Inflammatory macrophage treated with lipopolysaccharide for 4 hours (primary cell): ENCODE measurements around the gene MTX3.
A peak's percentile ranks its signal among the peaks of the same experiment; 100 is the strongest.

ENCODE experiments used
- DNase-seq: peaks from one replicate; pipeline ENCODE4 v3.0.0-alpha.2; 2020

The MTX3 gene

DNA sequence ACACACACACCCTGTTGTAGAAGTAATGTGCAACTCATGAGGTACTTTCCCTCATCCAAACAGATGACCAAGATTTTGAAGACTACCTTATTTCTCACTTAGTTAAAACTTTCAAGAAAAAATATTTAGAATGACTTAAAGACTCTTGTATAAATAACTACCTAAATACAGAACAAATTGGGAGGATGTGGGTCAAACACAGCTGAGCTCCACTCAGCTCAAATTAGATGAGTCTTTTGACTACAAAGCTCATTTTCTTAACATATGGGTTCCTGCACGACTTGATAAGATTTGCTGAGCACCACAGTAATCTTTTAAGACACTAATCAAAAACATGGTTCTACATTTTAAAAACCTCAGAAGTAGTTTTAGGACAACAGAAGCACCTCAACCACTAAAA lies 8.9 kb downstream of the MTX3 start:
- DNase-seq: no peak

DNA sequence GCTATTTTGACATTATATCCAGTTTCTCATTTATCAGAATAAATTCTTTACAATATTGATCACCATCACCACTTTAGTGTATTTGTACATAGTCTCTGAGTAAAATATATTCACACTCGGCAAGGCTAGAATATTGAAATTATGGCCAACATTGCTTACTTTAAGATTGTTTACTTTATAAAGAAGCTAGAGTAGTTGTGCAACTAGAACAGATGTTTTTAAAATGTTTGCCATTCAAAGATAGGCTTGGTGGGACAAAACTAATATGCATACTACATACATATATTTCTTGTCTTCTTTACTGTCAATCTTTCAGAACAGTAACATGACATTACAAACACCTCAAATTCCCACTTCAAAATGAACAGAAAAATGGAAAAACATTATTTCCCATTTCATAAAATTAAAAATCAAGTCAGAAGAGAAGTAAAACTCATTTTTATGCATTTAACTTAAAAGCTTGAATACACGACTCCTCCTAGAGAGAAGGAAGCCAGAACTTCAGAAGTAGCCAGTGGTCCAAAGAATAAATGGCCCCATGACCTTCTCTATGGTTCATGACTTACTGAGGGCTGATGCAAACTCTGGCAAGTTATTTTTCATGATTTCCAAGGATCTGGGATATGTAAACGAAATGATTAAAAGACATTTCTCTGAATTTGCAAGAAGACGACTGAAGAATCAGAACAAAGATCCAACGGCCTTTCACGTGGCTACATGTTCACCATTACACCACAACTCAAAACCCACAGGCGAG lies 14.1 kb downstream of the MTX3 start:
- no peak for DNase-seq

DNA sequence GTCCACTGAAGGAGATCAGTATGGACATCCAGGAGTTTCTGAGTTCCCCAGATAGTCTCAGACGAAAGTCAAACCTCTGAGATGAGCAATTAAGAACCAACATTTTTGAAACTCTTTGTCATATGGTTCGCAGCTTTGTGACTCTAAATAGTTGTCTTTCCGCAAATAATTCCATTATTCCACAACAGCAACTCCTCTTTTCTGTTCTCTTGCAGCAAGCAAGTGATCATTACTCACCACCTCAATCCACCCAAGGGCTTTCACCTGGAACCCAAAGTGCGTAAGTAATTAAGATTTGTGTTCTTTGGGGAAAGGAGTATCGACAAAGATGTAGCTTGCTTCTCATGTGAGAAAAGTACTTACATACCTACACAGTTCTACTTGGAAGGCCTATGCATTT lies 15.6 kb downstream of the MTX3 start:
- no peak for DNase-seq

DNA sequence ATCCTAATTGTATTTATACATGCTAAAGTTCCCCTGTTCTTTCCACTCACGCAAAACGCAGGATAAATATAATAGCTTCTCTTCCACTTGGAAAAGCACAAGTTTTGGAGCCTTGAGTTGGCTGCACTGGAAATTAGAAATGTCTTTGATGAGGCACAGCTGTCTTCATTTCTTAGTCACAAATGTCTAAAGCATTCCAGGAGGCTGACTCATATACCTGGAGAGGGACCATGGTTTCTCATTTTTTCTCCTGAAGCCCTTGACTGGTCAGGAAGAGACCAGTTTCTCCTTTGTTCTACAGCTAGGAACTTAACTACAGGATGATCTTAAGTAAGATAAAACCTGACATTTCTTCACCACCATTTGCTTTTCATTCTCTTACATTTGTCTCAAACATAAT lies 16.2 kb downstream of the MTX3 start:
- no peak for DNase-seq

DNA sequence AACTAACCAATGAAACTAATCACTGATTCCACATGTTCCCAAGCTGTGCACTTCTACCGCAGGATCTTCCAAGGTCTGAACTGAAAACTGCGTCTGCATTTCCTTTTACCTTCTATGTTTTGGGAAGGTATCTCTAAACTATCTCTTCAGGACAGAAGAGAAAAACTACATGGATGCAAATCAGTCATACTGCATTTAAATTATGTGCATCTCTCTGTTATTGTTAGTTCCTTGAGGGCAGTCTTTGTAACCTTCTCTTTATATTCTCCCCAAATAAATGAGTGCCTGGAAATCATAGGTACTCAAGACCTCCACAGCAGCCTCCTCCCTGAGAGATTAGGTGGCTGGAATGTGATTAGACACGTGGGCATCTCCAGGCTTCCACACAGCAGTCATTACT lies 17.1 kb downstream of the MTX3 start:
- no peak for DNase-seq

DNA sequence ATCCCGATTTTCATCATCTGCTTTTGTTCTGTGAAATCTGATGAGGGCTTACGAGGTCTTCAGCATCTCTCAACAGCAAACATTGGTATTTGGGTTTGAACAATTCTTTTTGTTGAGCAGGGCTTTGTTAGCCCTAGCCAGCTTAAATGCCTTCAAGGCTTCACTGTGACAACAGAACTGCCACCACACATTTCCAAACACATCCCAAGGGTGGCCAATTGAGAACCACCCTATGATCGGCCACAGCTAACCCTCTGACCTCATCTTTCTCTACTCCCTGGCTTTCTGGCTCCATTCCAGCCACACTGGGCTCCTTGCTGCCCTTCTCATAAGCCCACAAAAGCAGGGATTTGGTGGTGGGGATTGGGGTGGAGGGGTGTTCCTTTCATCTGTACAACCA lies 17.6 kb downstream of the MTX3 start:
- no peak for DNase-seq

DNA sequence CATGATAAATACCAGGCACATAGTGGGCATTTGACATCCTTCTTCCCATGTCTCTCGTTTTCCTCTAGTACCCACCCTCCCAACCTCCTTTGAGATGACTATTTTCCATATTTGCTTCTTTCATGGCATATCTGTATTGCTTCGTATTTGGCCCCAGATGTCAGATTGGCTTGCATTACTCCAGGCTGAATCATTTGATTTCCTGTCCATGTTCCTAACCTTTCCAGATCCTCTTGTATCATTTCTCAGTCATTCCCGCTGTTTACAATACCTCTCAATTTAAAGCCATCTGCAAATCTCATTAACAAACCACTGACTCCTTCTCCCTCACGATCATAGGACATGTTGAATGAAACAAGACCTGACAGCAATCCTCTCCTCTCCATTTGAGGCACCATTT lies 19.9 kb downstream of the MTX3 start:
- DNase-seq: no peak

DNA sequence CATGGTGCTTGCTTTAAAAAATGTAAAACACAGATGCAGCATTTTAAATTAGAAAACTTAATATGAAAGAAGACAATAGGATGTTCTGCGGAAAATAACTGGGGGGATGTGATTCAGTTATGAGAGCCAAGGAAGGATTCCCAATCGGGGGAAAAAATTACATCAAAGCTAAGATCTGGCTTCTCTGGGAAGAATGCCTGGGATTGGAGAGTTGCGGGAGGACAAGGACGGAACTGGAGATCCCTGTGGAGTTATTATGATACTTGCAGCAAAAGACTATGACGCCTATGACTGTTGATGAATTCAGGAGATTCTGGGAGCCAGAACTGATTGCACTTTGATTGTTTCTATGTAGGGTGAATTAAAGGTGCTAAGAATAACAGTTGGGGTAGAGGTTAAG lies 24.6 kb downstream of the MTX3 start:
- DNase-seq: no peak

DNA sequence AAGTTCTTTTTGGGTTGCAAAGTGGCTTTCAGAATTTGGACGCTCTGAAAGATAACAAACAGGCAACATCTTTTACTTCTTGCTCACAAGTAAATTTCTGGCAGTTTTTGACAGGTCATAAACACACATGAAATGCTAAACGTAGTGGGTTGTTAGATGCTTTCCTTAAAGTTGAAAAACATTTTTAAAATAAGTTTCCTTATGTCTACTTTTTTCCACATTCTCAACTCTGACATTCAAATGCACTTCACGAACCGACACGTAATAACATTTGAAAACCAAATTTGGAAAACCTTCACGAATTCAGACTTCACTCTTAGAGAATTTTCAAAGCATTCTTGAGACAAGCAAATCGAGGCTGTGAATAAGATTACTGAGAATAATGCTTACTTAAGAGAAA lies 26.9 kb downstream of the MTX3 start:
- no peak for DNase-seq

DNA sequence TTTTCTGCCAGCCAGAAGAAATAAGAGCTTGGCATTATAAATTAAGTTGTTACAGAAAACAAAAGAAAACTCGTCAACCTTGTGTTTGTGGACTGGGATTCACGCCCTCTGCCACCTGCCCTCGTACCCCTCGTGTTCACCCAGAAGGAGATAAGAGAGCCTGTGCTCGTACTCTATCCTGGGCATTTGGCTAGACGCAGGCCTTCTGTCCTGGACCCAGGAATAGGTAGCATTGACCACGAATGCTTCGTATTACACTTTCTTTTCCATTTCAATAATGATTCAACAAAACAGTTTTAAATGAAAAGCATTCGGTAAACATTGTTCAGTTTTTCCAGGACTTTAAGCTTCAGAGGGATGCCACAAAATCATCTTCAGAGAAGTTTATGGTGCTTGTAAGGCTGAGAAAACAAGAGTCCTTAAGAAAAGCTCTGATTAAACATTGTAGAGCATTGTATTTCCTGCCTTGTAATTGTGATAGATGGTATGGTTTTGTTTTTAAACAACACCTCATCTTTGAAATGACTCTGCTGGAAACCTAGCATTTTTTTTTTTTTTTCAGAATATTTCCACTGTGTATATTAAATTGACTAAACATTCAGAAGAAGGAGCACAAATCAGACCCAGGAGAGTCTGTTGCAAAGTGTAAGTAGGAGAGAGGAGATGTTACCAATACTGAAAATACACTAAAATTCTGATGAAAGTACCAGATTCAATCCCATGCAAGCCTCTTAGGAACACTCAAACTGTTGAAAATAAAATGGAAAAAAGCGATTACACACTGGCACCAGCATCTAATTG lies 27.6 kb downstream of the MTX3 start:
- no peak for DNase-seq

DNA sequence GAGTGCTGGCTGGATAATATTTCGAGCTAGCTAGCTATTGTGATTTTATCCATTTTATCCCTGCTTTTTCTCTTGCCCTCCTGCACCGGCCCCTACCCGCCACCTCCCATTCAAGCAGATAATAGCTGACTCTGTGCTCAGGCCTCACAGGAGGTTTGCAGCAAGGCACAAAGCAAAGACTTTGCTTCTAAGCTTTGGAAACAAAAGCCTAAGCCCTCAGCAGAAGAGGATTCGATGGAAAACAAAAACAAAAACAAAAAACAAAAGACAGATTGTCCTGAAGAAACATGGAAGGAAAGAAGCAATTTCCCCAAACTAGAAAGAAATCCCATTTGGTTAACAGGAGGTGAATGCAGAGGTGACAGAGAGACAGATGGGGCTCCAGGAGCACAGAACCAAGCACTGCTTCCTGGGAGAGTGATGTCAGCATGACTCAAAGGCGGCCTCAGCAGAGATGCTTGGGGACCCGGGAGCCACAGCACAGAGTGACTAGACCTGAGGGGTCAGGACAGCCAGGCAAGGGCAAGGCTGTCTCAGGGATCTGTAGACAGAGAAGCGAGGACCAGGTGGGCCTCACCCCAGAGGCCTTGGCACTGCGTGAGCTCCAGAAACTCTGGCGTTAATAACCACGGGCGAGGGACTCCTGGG lies 28.4 kb downstream of the MTX3 start:
- no peak for DNase-seq

DNA sequence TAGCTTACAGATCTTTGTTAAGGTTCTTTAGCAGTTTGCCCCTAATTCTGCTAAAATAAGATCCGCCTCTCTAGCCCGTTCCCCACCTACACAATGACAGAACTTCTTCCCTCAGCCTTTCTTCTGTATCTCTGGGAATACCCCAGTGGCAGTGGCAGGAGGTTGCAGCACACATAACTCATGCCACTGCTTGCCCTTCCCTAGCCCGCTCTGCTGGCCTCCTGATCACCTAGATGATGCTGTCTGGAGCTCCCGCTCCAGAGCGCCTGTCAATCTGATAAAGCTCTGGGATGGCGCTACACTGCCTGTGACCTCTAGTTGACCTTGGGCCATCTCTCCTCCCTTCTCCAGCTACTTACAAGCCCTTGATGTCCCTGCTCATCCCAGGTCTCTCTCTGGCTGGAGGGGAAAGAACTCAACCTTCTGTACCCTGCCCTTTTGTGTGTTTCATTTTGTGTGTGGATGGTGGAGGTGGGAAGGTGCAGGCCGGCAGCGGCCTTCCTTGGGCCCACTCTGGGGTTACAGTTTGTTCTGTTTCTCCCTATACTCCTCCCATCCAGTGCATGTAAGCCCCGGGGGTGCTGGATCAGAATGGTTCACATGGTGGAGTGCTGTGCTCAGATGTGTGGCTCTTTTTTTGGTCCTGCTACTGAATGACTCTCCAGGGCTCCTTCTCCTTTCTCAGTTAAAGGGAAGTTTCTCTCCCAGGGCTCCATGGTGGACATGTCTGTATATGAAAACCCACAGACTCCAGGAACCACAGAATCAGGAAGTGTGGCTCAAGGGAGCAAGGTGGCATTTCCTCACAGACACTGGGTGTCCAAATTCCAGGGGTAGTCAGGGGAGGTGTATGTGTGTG lies 29.1 kb downstream of the MTX3 start:
- peak; percentile 57 for DNase-seq

DNA sequence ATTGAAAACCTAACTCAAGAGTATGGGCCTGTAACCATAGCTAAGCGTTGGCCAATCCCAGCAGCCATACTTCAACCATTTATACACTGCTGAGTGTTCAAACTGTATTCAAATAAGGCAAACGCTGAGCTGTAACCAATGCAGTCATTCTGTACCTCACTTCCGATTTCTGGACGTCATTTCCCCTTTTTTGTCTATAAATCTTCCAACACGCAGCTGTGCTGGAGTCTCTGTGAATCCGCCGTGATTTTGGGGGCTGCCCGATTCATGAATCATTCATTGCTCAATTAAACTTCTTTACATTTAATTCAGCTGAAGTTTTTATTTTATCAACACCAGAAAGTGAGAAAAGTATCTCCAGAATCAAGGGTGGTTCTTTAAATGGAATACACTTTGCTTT lies 31.7 kb downstream of the MTX3 start:
- DNase-seq: peak; percentile 39

DNA sequence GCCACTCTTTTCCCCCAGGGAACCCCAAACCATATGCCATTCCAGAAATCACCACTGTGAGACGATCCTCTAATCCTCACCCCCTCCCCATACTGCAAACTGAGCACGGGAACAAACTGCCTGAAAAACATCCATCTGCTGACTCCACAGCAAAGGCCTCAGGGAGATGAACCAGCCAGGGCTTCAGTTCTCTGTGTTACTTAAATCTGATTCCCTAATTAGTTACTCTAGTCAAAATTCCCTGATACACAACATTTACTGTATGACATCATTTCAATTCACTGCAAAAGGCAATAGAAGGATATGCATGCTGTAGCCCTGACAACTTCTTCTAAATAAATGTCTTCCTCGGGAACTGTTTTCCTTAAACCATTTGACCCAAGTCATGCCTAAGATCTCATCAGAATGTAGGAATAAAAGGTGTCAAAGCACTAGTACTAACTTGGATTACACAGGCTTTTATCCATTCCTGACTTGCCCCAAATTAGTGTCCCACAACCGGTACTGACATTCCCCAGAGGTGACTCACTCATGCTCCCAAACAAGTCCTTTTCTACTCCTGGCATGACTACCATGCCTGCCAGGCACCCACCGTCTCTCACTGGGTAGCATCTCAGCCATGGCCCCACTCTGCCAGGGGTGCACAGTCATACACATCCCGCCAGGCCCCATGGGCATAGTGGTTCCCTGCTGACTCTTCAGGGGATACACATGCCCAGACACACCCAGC lies 35.0 kb downstream of the MTX3 start:
- no peak for DNase-seq

DNA sequence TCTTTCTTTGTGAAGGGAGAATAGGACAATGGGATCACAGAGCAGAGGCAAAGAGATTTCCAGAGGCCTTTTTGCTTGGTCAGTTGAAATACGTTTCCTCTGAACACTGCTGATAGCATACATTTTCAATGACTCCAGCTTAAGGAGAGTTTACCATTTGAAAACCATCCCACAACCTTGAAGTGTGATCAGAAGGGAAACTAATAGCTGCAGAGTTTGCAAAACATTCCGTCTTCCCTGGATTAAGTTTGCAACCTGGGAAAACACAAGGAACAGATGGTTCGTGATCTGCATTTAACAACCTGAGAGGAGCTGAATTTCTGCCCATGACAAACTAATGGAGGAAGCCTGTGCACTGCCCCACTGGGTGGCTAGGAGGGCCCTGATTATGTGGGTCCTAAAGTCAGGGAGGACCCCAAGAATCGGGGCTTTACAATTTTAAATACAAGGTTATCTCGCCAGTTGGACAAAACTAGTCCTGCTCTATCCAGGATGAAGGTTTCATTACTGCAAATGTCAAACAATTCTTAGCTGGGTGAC lies 35.6 kb downstream of the MTX3 start:
- DNase-seq: no peak

DNA sequence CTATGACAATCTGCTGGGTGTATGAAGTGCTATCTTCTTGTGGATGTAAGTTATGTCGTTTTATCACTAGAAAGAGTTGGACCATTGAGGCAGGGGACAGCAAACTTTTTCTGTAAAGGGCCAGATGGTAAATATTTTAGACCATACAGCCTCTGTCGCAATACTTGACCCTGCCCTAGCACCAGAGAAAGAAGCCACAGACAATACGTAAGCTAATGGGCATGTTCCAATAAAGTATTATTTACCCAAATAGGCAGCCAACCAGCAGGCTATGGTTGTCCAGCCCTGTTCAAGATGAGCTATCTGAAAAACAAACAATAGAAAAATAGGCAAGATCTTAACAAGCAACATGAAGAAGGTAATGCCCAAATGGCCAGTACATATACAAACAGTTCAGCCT lies 36.4 kb downstream of the MTX3 start:
- no peak for DNase-seq

DNA sequence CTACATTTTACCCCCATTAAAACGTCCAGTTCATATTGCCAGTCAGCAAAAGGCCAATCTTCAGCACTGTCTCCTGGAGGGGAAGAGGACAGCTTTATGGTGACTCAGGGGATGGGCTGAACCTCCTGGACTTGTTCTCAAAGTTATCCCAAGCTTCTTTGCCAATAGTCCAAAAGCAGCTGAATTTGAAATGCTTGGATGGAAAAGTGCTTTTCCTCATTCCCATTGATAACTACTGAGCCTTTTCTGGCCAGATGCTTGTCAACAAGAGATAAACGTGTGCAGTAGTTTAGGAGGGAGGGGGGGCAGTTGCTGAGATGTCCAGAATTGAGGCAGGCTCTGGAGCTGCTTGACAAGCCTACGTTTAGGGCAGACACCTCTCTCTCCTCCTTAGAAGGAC lies 43.5 kb downstream of the MTX3 start:
- DNase-seq: no peak

DNA sequence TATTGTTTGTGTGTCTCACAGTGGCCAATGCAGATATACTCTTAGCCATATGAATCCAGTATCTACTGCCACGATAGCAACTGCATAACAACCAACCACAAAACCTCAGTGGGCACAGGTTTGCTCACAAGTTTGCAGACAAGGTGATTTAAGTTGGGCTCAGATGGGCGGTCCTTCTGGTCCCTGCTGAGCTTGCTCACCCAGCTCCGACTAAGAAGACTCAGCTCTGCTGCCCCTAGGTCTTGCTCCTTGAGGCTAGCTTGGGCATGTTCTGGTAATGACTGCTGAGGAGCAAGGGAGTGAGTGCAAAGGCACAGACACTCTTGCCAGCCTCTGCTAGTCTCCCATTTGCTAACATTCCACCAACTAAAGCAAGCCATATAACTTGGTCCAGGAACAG lies 52.6 kb downstream of the MTX3 start:
- DNase-seq: no peak

DNA sequence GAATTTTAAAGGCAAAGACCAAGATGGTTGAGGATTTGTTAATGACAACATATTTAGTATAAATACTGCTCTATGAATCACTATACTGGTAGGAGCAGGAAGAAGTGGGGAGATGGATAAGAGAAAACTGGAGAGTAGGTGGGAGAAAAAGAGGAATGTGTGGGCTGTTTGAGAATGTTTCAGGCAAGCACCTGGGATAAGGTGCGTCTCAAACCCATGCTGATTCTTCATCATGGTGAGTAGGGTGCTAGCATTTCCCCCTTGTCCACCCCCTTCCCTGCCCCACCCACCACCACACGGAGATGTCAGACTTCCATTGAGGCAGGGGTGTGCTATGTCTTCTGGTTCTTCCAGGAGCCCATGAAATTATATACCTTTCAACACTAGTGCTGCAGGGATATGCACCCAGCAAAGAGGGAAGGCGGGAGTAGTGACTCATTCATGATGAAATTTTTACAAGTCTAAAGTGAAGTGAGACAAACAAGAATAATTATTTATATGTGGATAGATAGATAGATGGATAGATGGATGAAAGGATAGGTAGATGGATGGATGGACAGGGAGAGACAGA lies 54.3 kb downstream of the MTX3 start:
- no peak for DNase-seq

DNA sequence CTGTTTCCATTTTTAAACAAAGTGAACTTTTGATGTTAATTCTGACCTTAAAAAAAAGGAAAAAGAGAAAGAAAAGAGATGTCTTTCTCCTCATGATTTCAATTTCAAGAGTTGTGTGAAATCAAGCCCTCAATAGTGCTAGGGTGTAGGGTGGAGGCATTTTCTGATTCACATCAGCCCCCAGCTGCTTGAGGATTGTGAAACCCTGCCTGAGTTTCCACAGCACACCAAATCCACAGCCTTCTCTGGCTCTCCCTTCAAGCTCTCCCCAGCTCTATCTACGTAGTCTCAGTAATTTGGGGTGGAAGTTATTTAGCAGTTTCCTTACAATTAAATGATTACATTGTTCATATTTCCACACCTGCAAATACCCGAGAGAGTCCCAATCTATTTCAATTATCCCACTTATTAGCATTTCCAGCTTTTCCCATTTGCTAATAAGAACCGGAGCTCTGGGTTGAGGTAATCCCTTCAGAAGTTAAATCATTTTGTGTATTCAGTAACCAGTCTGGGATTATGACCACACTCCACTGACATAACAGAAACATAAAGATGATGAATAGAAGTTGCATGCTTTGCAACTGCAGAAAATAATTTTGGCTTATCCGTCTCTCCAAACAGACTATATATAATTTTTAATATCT lies 54.9 kb downstream of the MTX3 start:
- DNase-seq: no peak

DNA sequence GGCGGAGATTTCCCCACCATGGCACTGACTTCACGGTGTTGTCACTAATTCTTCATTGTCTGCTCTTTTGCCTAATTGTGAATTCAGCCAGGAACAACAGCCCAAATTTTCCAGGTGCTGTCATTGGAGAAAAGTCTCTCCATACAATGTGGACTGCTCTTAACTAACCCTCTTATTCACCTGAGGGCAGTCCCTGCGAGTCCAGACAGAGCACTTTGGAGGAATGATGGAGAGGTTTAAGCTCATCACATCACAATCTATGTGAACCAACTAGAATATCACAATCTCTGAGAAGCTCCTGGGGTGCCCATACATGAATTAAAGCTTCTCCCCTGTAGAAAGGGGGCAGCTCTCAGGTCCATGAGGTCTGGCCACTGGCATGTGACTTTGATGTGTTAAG lies 56.4 kb downstream of the MTX3 start:
- DNase-seq: no peak
